ENCODE measurements around the gene PRDM16. TPM values are rescaled to one million over a fixed set of nuclear protein-coding genes. Genes with fewer than 3 reads are reported as not detected.

Gene PRDM16
- total and polyA plus RNA-seq, 2 of the 13 experiments (the other 11 are each of a cell fraction or from before 2014, with no cell fraction given): 0.15 to 0.81 TPM

GRCh38 chr1:3453891-3454810 is 385.1 kb downstream of the PRDM16 start, which contains the start of gene ARHGEF16 (continued):
- TF ChIP-seq ZBTB33 (CRISPR knock-in tag; IDR thresholded peaks at IDR 0.05) (peak; percentile 63; the same call in 1 of the 2 replicates), ATF7 (IDR thresholded peaks at IDR 0.05) (no peak), ATF7 (CRISPR knock-in tag; IDR thresholded peaks at IDR 0.05) (no peak), BATF2 (CRISPR knock-in tag; IDR thresholded peaks at IDR 0.05) (no peak), ZNF740 (CRISPR knock-in tag; IDR thresholded peaks at IDR 0.05) (no peak), CENPT (CRISPR knock-in tag; IDR thresholded peaks at IDR 0.05; ENCODE audit: low read depth) (no peak; the same call in 1 of the 2 replicates), ZNF558 (CRISPR knock-in tag; IDR thresholded peaks at IDR 0.05; ENCODE audit: borderline replicate concordance) (peak; percentile 41; the same call in 1 of the 2 replicates), ZNF761 (CRISPR knock-in tag; conservative IDR thresholded peaks at IDR 0.05) (0 out of 2 replicates have a peak, but pooled peaks have one; percentile 62), ZMAT5 (CRISPR knock-in tag; IDR thresholded peaks at IDR 0.05; ENCODE audit: borderline replicate concordance, low read depth) (no peak), ZNF629 (CRISPR knock-in tag; conservative IDR thresholded peaks at IDR 0.05) (peak; percentile 80), SNAPC5 (CRISPR knock-in tag; IDR thresholded peaks at IDR 0.05; ENCODE audit: borderline replicate concordance) (peak; percentile 47; the same call in 1 of the 2 replicates), AKNA (CRISPR knock-in tag; IDR thresholded peaks at IDR 0.05; ENCODE audit: borderline replicate concordance) (no peak), HOXD1 (CRISPR knock-in tag; IDR thresholded peaks at IDR 0.05) (peak; percentile 62; the same call in 1 of the 2 replicates), RFXAP (CRISPR knock-in tag; IDR thresholded peaks at IDR 0.05; ENCODE audit: borderline replicate concordance) (no peak), NR0B2 (CRISPR knock-in tag; IDR thresholded peaks at IDR 0.05) (0 out of 2 replicates have a peak, but pooled peaks have one; percentile 68), MED1 (CRISPR knock-in tag; IDR thresholded peaks at IDR 0.05) (peak; percentile 80), RBFOX2 (IDR thresholded peaks at IDR 0.05; ENCODE audit: low read depth, low read length) (peak; percentile 84), MAF1 (CRISPR knock-in tag; IDR thresholded peaks at IDR 0.05; ENCODE audit: borderline replicate concordance) (0 out of 2 replicates have a peak, but pooled peaks have one; percentile 44), HOXA9 (CRISPR knock-in tag; IDR thresholded peaks at IDR 0.05; ENCODE audit: borderline replicate concordance) (0 out of 2 replicates have a peak, but pooled peaks have one; percentile 36)
